GM18870 (cell line): ENCODE measurements around the gene ZC3H18.

Experiments
- ATAC-seq: cut with Tn5 transposase; IDR thresholded peaks from one replicate; pipeline ENCODE4 v1.9.1; 2021; ENCODE audit warnings: moderate library complexity; ENCODE audit not compliant: unreplicated experiment

The ZC3H18 gene

GRCh38 chr16:88578446-88579313 lies 8.5 kb downstream of the ZC3H18 start:
- ATAC-seq: no peak

- no peak for ATAC-seq
Measured at GRCh38 chr16:88580371-88580770, 10.2 kb downstream of the ZC3H18 start.

GRCh38 chr16:88581033-88581432 lies 10.8 kb downstream of the ZC3H18 start:
- ATAC-seq: no peak

DNA sequence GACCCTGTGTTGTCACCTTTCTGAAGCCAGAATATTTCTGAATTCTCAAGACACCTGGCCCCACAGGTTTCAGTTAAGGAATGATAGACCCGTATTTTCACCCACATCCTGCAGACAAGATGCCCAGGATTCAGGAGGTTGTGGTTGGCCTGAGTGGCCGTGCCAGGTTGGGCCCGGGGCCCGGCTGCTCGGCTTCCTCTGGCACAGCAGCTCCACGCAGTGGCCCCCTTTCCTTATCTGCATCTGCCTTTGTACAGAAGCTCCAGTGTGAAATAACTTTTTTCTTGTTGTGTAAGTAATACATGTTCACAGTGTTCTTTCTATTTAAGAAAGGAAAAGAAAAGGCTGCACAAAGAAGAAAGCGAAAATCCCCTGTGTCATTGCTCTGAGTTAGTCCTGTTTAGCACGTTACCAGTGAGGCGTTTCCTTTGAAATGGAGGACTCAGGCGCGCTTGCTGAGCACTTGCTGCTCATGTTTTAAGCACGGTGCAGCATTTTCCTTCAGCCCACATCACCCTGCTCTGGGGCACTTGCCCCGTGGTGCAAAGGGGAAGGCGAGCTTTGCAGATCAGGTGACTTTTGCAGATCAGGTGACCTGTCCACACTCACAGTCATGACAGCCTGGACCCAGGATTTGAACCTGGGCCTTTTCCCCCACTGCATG lies 12.8 kb downstream of the ZC3H18 start:
- no peak for ATAC-seq

- ATAC-seq: no peak
Measured at GRCh38 chr16:88584676-88585075, 14.5 kb downstream of the ZC3H18 start.

DNA sequence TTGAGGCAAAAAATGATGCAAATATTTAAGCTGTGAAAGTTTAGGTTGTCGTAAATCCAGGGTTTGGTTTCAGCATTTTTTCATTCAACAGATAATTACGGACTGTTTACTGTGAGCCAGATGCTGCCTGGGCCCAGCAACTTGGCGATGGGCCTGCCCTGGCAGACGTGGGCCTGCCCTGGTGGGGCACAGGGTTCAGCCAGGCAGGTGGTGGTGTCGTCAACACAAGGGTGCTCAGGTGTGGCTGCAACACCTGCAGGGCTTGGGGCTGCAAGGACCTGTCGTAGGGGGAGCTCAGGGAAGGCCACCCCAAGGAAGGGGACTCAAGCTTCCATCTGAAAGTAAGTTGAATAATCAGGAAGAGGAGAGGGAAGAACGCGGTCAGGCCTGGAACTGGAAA lies 15.1 kb downstream of the ZC3H18 start:
- no peak for ATAC-seq

DNA sequence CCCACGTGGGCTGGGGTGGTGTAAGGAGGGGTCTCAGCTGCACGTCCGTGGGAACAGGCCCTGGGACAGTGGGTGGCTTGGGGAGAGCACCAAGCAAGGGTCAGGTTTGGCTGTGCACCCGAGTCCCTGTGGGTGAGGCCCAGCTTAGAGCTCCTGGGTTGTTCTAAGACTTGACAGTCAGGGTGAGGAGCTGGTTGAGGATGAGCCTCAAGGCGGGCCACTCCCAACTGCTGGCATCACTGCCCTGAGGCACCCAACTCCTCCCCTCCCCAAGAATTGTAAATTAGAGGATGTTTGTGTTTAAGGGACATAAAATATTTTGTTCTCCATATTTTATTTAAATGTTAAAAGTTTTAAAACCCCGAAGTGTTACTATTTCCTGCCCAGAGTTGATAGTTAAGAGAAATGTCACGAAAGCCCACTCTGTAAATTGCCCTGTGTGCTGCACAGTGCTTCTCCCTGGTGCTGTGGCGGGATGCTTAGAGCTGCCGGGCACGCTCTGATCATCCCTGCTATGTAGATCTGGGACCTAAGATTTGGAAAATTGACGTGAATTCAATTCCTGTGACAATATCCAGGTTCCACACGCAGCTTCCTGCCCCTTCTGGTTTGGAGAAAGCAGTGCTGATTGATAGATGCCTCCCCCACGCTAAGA lies 15.9 kb downstream of the ZC3H18 start:
- no peak for ATAC-seq

- no peak for ATAC-seq
Measured at GRCh38 chr16:88588148-88588547, 17.9 kb downstream of the ZC3H18 start.

DNA sequence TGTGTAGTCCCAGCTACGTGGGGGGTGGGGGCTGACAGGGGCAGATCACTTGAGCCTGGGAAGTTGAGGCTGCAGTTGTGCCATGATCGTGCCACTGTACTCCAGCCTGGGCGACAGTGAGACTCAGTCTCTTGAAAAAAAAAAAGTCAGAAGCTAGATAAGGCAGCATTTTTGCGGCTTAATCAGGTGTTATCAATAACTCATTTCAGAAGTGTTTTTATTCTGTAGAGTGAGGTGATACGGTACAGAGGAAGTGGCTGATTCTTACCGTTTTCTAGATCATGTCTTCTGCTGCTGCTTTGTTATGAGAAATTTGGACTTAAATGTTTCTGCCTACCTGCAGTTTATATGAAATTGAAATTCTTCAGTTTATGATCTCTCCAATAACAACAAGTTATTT lies 18.6 kb downstream of the ZC3H18 start:
- no peak for ATAC-seq

GRCh38 chr16:88589441-88589840 lies 19.2 kb downstream of the ZC3H18 start:
- ATAC-seq: no peak

- no peak for ATAC-seq
Measured at GRCh38 chr16:88591577-88592021, 21.4 kb downstream of the ZC3H18 start.

DNA sequence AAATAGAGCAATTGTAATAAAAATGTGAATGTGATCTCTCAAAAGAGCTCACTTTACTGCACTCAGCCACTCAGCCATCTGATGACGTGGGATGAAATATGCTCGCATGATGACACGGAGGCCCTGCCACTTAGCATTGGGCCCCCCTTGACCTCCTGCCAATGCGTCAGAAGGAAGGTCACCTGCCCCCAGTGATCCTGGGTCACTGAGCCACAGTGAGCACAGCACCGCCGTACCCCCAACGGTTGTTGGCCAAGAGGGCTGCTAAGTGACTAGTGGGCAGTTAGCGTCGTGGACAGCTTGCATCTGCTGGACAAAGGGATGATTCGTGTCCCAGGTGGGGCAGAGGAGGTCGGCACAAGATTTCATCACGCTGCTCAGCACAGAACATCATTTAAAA lies 22.9 kb downstream of the ZC3H18 start:
- ATAC-seq: no peak

DNA sequence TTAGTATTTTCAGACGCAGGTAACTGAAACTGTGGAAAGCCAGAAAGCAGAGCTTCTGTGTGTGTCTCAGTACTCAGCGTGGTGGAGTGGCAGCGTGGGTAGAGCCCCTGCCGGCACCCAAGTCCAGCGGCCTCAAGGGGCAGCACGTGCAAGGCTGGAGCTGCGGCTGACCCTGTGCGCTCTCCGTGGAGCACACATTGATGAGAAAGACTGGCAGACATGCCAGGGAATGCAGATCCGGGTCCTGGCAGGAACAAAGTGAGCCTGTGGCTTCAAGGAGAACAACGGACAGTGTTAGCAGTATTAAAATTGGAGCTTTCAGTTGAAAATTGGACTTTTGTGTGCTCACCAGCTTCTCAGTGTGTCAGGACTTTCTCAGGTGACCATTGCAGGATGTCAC lies 23.3 kb downstream of the ZC3H18 start:
- no peak for ATAC-seq

GRCh38 chr16:88593910-88594309 lies 23.7 kb downstream of the ZC3H18 start:
- ATAC-seq: no peak

- ATAC-seq: no peak
Measured at GRCh38 chr16:88595101-88595500, 24.9 kb downstream of the ZC3H18 start.

- ATAC-seq: no peak
Measured at GRCh38 chr16:88595921-88596320, 25.7 kb downstream of the ZC3H18 start.

- no peak for ATAC-seq
Measured at GRCh38 chr16:88596483-88596882, 26.3 kb downstream of the ZC3H18 start.

GRCh38 chr16:88597856-88598491 lies 27.8 kb downstream of the ZC3H18 start:
- no peak for ATAC-seq

- no peak for ATAC-seq
Measured at GRCh38 chr16:88599092-88599733, 29.0 kb downstream of the ZC3H18 start.

DNA sequence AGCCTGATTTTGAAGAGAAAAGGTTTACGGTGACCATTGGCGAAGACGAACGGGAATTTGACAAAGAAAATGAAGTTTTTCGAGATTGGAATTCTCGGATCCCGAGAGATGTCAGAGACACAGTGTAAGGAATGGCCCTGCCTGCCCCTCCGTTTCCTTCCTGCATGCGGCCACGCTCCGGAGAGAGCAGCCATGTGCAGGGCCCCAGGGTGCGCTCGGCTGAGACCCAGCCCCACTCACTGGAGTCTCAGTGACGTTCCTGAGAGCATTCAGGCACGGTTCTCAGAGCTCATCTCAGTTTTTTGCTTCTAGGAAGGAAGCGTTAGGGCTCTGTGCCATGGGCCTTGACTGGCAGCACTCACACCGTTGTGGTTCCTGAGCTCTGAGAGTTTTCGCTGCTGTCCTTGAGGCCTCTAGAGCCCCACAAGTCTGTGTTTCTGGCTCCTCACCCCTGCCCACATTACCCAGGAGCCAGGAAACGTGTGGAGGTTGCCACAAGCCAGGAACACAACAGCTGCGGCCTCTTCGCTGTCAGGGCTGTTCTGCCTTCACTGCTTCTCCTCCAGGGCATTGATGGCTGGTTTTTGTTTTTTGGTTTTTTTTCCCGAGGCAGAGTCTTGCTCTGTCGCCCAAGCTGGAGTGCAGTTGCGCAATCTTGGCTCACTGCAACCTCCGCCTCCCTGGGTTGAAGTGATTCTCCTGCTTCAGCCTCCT lies 29.8 kb downstream of the ZC3H18 start:
- ATAC-seq: no peak
